GM19043 (cell line): ENCODE data around the gene FITM2.

ENCODE experiments used
- ATAC-seq: cut with Tn5 transposase; IDR thresholded peaks from one replicate; pipeline ENCODE4 v1.9.1; 2021; ENCODE audit warnings: low read depth; ENCODE audit not compliant: unreplicated experiment

Gene FITM2

GRCh38 chr20:44287272-44288097 lies 23.5 kb downstream of the FITM2 start:
- ATAC-seq = no peak

- no peak for ATAC-seq
These were observed 27.0 kb downstream of the FITM2 start for GRCh38 chr20:44284032-44284431.

- no peak for ATAC-seq
These were observed 28.8 kb downstream of the FITM2 start for GRCh38 chr20:44282192-44282591.

- no peak for ATAC-seq
These were observed 30.6 kb downstream of the FITM2 start for GRCh38 chr20:44280387-44280786.

- ATAC-seq = no peak
These were observed 31.8 kb downstream of the FITM2 start for GRCh38 chr20:44279228-44279627.

DNA sequence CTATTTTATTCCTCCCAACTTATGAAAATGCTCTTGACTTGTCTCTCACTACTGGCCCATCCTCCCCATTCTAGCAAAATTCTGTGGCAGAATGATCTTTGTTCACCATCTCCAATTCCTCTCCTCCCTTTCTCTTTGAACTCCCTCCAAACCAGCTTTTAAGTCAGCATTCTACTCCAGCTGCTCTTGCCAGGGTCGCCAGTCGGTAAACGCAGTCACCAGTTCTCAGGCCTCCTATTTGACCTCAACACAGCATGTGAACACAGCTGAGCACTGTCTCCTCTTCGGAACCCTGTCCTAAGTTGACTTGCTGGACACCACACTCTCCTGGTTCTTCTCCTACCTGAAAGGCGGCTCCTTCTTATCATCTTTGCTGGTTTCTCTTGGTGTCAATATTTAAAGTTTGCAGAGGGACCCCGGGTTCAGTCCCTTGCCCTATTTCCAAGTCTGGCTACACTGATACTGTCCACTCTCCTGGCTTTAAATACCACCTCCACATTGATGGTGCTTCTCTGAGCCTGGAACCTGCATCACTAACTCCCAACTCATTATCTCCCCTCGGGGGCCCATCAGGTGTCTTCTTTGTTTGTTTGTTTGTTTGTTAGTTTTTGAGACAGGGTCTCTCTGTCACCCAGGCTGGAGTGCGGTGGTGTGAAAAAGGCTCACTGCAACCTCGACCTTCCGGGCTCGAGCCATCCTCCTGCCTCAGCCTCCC lies 36.5 kb downstream of the FITM2 start:
- no peak for ATAC-seq

- no peak for ATAC-seq
These were observed 37.5 kb downstream of the FITM2 start for GRCh38 chr20:44273231-44274215.

GRCh38 chr20:44271915-44272663 lies 38.9 kb downstream of the FITM2 start:
- no peak for ATAC-seq

- ATAC-seq = no peak
These were observed 42.2 kb downstream of the FITM2 start for GRCh38 chr20:44268802-44269201.

DNA sequence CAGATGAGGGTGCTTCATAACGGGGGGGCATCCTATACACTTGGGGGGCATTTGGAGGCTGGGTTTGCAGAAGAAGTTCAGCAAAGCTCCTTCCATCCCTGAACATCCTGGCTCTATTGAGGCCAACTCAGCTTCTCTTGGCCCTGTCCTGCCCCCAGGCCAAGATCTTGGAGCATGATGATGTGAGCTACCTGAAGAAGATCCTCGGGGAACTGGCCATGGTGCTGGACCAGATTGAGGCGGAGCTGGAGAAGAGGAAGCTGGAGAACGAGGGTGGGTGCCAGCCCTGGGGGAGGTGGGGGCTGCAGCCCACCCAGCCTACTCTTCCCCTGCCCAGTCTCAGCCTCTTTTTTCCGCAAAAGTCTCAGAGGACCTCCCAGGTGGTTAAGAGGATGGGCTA lies 46.7 kb downstream of the FITM2 start:
- no peak for ATAC-seq

GRCh38 chr20:44258226-44258890 lies 52.6 kb downstream of the FITM2 start:
- ATAC-seq = no peak

DNA sequence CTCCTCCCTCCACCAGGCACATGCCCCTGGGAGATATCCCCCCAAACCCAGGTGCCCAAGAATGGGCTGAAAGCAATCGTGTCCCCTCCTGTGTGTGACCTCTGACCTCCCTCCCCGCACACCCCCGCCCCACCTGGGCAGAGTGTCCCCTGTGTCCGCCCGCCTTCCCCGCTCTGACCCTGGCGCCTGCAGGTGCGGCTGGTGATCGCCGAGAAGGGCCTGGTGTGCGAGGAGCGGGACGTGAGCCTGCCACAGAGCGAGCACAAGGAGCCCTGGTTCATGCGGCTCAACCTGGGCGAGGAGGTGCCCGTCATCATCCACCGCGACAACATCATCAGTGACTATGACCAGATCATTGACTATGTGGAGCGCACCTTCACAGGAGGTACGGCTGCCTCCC lies 54.0 kb downstream of the FITM2 start:
- no peak for ATAC-seq

DNA sequence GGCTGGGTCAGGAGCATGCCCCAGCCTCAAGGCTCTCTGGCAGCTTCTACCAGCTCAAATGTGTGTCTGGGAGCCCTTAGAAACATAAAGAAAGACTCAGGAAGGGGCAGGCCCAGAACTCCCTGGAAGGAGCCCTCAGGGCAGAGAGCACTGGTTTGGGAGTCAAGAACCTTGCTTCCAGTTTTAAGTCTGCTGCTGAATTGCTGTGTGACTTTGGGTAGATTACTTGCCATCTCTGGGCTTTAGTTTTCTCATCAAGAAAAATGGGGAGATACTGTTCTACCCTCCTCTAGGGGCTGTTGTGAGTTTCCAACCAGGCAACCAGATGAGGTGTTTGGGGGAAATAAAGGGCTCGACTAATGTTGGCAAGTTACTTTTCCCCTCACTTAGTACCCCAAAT lies 55.1 kb downstream of the FITM2 start:
- ATAC-seq = no peak

DNA sequence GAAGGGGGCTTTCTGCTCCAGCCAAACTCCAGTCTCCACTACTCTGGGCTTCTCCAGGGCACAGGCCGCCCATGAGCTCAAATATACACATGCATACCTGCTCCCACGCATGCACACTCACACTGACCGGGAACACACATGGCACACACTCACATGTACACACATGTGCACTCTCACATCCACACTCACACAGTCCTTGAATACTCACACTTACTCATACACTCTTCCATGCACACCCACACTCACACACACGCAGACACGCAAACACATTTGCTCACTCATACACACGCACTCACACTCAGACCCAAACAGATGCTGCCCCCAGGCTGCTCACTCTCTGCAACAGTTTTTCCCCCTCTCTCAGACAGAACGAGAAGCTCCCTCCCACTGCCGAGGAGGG lies 56.9 kb downstream of the FITM2 start:
- no peak for ATAC-seq

GRCh38 chr20:44253528-44253927 lies 57.5 kb downstream of the FITM2 start:
- no peak for ATAC-seq
